GM21717 (cell line): ENCODE results near the gene VPS13C.

Source experiments
- ATAC-seq: cut with Tn5 transposase; IDR thresholded peaks from one replicate; pipeline ENCODE4 v1.9.1; 2021; ENCODE audit warnings: mild to moderate bottlenecking, moderate library complexity; ENCODE audit not compliant: unreplicated experiment

The VPS13C gene

DNA sequence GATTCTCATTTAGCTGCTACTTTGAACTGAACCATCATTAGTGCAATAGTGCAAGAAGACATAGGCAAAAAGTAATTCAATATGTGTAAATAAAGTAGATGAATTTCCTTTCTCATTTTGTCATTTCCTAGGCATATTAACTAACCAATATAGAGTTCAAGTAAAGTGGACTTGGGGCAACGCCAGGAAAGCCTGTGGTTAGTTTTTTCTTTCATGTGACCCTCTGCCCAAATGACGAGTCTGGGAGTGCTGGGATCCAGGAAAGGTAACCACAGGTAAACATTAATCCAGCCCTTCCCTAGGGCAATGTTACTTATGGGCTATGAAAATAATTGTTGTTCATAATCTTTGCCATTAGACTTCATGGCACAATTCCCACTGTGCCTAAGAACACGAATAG is 181.0 kb downstream of the VPS13C start:
- no peak for ATAC-seq

DNA sequence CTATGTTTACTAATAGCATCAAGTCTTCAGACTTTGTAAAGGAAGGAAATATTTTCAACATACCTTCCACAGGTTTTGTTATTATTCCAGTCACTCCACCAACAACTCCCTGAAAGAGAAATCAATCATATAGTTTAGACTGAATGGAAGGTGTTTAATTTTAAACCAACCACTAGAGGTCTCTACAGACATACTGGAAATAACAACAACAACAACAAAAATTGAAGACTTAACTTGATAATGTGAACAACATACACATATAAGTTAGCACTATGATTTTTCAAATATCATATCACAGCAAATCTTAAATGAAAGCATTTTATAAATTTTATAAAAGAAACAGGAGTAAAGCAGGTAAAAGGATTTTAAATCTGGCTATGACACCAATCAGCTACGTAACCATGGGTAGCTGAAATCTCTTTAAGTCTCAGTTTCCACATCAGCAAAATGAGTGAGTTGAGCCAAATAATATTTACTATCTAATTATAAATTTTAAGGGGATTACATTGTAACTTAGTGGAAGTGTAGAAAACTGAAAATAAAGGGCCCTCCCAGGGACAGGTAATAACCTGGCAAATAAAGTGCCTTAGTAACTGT is 188.2 kb downstream of the VPS13C start:
- no peak for ATAC-seq

DNA sequence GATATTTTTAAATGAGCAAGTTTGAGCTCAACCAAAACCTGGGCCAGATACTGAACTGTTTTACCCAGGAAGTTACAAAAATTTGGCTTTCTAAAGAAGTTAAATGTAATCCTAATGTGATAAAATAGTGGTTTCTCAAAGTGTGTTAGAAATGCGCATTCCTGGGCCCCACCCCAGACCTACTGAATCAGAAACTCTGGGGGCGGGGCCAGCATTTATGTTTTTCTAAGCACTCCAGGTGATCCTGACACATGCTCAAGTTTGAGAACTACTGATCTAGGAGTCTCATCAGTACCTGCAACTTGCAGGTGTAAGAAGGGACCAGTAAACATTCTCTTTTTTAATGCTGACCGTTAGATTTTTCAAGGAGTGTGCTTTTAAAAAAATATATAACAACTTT is 190.6 kb downstream of the VPS13C start:
- ATAC-seq: no peak

GRCh38 chr15:61861962-61862361 is 198.3 kb downstream of the VPS13C start:
- no peak for ATAC-seq

DNA sequence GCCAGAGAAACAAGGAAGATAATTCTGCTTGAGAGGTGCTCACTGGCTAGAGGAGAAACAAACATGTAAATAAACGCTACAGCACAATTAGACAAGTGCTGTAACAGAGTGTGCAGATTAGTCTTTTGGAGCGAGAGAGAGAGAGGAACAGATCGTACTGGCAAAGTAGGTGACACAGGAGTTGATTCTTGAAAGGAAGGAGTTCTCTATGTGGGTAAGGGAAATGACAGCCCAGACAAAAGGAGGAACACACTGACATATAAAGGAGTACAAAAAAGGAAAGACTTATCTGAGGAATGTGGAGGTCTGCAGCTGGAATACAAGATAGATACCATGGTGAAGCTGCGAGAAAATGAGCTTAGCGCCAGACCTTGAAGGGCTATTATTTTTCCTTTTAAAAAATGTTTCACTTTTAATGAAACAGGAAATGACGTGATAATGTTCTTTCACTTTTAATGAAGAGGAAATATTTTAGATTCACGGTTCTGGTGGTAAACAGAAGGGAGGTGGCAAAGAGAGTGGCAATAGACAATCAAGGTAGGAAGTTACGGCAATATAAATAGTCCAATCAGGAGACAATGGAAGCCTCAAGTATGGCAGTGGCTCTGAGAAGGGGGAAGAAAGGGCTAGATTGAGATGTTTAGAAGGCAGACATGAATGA is 202.9 kb downstream of the VPS13C start:
- no peak for ATAC-seq

GRCh38 chr15:61856295-61856694 is 204.0 kb downstream of the VPS13C start:
- no peak for ATAC-seq

- ATAC-seq: no peak
Observed at GRCh38 chr15:61853195-61853594, 207.1 kb downstream of the VPS13C start.

DNA sequence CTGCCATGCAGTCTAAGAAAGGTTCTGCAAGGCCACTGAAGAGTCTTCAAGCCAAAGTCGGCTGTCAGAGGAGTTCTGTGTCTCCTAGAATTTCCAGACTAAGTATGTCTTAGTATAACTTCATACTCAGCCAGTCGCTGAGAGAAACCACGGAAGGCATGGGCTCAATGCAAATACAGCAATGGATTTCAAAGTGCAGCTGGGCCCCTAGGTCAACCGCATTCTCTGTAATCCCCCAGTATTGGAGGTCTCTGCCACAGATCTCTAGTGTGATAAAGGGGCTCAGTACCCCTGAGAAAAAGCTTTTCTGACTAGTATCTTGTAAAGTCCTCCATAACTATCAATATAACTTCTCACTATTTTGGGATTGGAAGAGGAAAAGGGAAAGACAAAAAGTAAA is 208.3 kb downstream of the VPS13C start:
- ATAC-seq: no peak

GRCh38 chr15:61849447-61849846 is 210.8 kb downstream of the VPS13C start:
- ATAC-seq: no peak

DNA sequence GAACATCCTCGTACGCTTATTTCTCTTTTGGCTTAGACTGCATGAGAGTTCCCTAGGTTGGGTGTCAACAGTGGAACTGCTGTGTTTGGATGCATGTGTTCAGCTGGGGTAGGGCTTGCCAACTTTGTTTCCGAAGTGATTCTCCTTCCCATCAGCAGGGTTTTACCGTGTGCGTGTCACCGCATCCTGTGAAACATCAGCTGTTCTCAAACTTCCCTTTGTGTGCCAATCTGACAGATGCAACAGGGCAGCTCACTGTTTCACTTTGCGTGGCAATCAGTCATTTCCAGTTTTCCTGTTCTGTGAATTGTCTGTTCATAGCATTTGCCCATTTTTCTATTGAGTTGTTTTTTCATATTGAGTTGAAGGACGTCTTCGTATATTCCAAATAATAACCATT is 218.8 kb downstream of the VPS13C start:
- no peak for ATAC-seq

DNA sequence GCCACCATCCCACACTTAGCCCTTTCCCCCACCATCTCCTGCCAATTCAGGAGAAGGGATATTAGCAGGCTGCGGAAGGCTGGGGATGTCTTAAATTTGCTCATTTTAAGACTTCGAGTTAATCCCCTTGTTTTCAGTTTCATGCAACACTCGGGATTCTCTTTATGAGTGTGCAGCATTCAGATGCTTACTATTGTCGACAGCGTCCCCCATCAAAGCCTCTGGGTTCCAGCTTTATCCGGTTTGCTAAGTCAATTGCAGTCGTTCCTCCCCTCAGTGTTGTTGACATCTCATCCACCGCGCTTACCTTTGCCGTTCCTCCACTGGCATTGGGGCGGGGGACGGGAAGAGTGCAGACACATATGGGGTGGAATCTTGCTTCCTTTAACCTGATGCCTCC is 220.2 kb downstream of the VPS13C start:
- ATAC-seq: no peak

- ATAC-seq: no peak
Observed at GRCh38 chr15:61839546-61839945, 220.7 kb downstream of the VPS13C start.

GRCh38 chr15:61835496-61836106 is 224.6 kb downstream of the VPS13C start:
- no peak for ATAC-seq

GRCh38 chr15:61835029-61835428 is 225.2 kb downstream of the VPS13C start:
- ATAC-seq: no peak

DNA sequence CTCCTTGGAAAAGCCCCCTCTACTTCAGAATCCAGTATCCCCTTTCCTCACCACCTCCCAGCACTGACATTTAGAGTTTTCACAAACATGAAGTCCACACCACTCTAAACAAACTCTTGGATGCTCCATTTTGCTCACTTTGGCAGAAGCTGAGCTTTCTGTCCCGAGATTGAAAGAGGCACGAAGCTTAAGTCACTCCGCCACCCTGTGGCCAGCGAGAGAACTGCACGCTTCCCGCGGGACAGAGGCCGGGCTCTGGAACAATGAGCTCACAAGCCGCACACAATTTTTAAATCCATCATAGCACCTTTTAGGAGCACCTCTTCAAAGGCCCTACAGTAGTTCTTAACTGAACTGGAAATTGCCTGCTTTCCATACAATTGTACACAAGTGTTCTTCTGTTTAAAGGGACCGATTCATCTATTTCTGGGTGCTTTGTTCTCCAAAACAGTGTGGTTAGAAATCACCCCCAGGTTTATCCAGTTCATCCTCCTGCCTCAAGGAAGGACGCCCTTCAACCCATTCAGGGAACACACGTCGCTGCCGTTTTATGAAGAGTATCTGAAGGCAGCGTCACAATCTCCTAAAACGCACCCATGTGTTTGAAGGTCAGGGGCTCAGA is 226.1 kb downstream of the VPS13C start:
- ATAC-seq: no peak

DNA sequence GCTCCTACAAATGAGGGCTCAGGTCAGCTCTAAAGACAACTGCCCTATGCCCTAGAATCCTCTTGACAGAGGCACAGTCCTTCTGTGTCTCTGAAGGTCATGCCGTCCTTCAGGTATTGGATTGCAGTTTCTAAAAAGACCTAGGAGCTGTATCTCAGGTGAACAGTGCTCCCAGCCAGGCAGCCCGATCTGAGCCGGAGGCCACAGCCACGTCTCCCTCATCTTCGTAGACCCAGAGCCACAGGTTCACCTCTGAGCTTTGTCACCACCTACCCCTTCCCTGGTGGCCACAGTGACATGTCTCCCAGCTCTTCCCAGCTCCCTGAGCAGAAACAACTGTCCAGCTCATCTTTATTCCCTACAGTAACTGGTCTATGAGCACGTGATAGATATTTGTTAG is 228.0 kb downstream of the VPS13C start:
- ATAC-seq: no peak

DNA sequence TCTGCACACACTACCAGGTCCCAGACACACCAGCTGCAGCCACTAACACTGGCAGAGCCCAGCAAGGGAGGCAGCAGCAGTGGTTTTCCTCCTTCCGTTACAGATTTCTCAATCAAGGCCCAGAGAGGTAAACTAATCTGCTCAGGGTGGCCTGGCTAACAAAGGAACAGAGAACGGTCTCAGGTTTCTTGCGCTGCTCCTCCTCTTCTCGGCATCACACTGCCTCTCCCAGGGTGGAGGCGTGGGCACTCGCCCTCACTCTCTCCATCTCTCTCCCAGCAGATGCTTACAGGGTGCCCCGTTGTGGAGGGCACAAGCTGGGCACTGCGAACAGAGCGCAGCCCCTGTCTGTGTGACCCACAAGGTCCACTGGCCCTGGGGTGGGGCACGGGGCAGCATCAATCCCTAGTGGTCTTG is 228.7 kb downstream of the VPS13C start:
- ATAC-seq: no peak

DNA sequence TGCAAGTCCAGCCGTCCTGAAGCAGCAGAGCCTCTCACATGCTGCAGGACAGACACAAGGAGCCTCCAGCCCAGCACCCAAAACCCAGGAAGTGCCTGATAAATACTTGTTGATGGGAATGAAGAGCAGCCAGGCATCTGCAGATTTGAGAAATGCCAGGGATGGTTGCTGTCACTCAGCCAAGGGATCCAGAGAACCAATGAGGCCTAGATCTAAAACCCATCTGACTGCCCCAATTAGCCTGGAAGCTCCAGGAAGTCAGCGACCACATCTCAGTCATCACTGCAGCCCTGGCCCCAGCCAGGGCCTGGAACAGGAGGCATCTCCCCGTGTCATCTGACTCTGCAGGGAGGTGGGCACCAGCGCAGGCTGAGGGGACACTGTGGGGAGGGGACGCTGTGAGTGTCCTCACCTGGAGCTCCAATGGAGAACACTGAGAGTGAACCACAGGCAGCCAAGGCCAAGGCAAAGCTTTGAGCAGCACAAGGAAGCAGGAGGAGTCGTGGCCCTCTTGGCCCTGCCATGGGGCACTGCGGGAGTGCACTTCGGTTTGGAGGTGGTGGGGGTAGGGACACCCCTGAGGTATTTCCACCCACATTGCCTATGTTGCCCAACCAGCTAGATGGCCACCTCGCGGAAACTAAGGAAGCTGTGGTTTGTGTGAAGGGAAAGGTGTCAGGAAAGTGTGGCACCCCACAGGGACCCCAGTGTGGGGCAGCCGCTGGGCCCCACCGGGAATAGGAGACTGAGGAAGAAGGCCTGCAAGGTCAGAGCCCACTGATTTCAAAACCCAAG is 229.5 kb downstream of the VPS13C start:
- no peak for ATAC-seq

GRCh38 chr15:61829514-61829889 is 230.7 kb downstream of the VPS13C start:
- ATAC-seq: no peak

DNA sequence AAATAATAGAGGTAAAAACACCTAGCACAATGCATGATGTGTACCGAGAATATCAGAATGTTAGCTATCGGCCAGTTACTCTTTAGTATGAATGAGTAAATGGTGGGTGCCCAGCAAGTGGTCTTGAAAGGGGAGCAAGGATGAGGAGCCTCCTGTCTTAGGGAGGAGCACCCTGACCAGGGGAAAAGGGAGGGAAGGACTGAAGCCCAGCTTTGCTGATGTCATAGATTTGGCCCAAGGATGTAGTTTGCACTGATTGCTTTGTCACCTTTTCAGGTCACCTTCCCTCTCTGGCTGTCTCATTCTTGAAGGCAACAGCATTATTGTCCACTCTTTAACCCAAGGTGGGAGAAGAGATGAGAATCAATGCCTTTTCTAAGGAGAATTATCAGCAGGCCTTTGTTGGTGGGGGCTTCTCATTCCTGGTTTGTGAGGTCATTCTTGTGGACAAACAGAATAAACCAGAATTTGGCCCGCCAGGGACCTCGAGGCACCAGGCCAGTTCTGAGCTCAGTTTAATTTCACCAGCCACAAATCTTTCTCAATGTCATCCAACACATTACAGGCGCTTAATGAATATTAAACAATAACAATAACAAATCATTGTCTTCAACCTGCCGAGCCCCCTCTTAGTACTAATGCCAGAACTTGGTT is 231.3 kb downstream of the VPS13C start:
- ATAC-seq: no peak

DNA sequence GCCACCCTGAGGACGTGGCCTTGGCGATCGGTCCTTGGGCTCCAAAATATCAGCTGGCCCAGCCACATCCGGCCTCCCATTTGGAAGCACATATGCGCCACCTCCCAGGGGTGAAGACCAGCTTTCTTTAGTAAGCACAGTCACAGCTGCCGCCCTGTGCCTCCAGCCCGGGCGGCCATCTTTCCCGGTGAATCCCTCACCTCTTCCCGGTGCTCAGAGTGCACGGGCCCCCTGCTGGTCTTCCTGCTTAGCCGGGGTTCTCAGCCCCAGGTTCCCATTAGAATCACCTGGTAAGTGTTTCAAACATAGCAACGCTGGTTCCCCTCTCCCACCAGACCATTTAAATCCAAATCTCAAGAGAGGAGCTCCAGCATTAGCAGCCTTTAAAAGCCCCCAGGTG is 232.2 kb downstream of the VPS13C start:
- no peak for ATAC-seq
